ENCODE results near the gene UROD. TPM values are rescaled to one million over a fixed set of nuclear protein-coding genes. Genes with fewer than 3 reads are reported as not detected.

UROD gene
- total RNA-seq, 1 donor: 21.7 TPM

- Histone ChIP-seq H3K4me3 (ENCODE audit: low read length) (no peak overlapping the region), H3K27me3 (ENCODE audit: insufficient read depth, low read length) (no peaks in the 10 kb centered on the region), H3K4me1 (ENCODE audit: insufficient read depth, low read length) (peaks cover 34% of the 10 kb centered on the region), H3K9me3 (ENCODE audit: low read depth, low read length) (no peaks in the 10 kb centered on the region)
Observed at GRCh38 chr1:45014321-45015028, 2.4 kb downstream of the UROD start.

- Histone ChIP-seq H3K27me3 (ENCODE audit: insufficient read depth, low read length) (no peaks in the 10 kb centered on the region), H3K4me1 (ENCODE audit: insufficient read depth, low read length) (peaks cover 23% of the 10 kb centered on the region), H3K9me3 (ENCODE audit: low read depth, low read length) (no peaks in the 10 kb centered on the region), H3K4me3 (ENCODE audit: low read length) (no peak overlapping the region)
Observed at GRCh38 chr1:45015683-45016082, 3.6 kb downstream of the UROD start.

- Histone ChIP-seq H3K4me3 (ENCODE audit: low read length) (no peak overlapping the region), H3K4me1 (ENCODE audit: insufficient read depth, low read length) (peaks cover 22% of the 10 kb centered on the region), H3K27me3 (ENCODE audit: insufficient read depth, low read length) (no peaks in the 10 kb centered on the region), H3K9me3 (ENCODE audit: low read depth, low read length) (no peaks in the 10 kb centered on the region)
Observed at GRCh38 chr1:45016090-45016697, 4.1 kb downstream of the UROD start.

GRCh38 chr1:45016767-45017166 lies 4.7 kb downstream of the UROD start:
- Histone ChIP-seq H3K4me3 (ENCODE audit: low read length) (no peak overlapping the region), H3K4me1 (ENCODE audit: insufficient read depth, low read length) (peaks cover 16% of the 10 kb centered on the region), H3K9me3 (ENCODE audit: low read depth, low read length) (no peaks in the 10 kb centered on the region), H3K27me3 (ENCODE audit: insufficient read depth, low read length) (no peaks in the 10 kb centered on the region)

GRCh38 chr1:45018599-45019230 lies 6.7 kb downstream of the UROD start:
- Histone ChIP-seq H3K4me1 (ENCODE audit: insufficient read depth, low read length) (no peaks in the 10 kb centered on the region), H3K9me3 (ENCODE audit: low read depth, low read length) (no peaks in the 10 kb centered on the region), H3K27me3 (ENCODE audit: insufficient read depth, low read length) (no peaks in the 10 kb centered on the region)

GRCh38 chr1:45023663-45024062 lies 11.6 kb downstream of the UROD start:
- Histone ChIP-seq H3K4me3 (ENCODE audit: low read length) (no peak overlapping the region), H3K9me3 (ENCODE audit: low read depth, low read length) (no peaks in the 10 kb centered on the region), H3K27me3 (ENCODE audit: insufficient read depth, low read length) (no peaks in the 10 kb centered on the region), H3K4me1 (ENCODE audit: insufficient read depth, low read length) (no peaks in the 10 kb centered on the region)

More at GRCh38 chr1:45018599-45019230, 6.7 kb downstream of the UROD start:
- H3K4me3 ChIP-seq (ENCODE audit: low read length): no peak overlapping the region

GRCh38 chr1:45026446-45026845 lies 14.4 kb downstream of the UROD start:
- H3K27me3 ChIP-seq (ENCODE audit: insufficient read depth, low read length): no peaks in the 10 kb centered on the region
- no peaks in the 10 kb centered on the region for H3K9me3 ChIP-seq (ENCODE audit: low read depth, low read length)
- H3K4me3 ChIP-seq (ENCODE audit: low read length): no peak overlapping the region
- H3K4me1 ChIP-seq (ENCODE audit: insufficient read depth, low read length): no peaks in the 10 kb centered on the region

GRCh38 chr1:45032837-45033236 lies 20.8 kb downstream of the UROD start:
- H3K27me3 ChIP-seq (ENCODE audit: insufficient read depth, low read length): no peaks in the 10 kb centered on the region
- H3K4me3 ChIP-seq (ENCODE audit: low read length): no peak overlapping the region
- no peaks in the 10 kb centered on the region for H3K9me3 ChIP-seq (ENCODE audit: low read depth, low read length)
- H3K4me1 ChIP-seq (ENCODE audit: insufficient read depth, low read length): no peaks in the 10 kb centered on the region

GRCh38 chr1:45033356-45033755 lies 21.3 kb downstream of the UROD start:
- H3K9me3 ChIP-seq (ENCODE audit: low read depth, low read length): no peaks in the 10 kb centered on the region
- H3K4me3 ChIP-seq (ENCODE audit: low read length): no peak overlapping the region
- no peaks in the 10 kb centered on the region for H3K27me3 ChIP-seq (ENCODE audit: insufficient read depth, low read length)
- H3K4me1 ChIP-seq (ENCODE audit: insufficient read depth, low read length): no peaks in the 10 kb centered on the region

- Histone ChIP-seq H3K27me3 (ENCODE audit: insufficient read depth, low read length) (no peaks in the 10 kb centered on the region), H3K4me3 (ENCODE audit: low read length) (no peak overlapping the region), H3K9me3 (ENCODE audit: low read depth, low read length) (no peaks in the 10 kb centered on the region), H3K4me1 (ENCODE audit: insufficient read depth, low read length) (no peaks in the 10 kb centered on the region)
Observed at GRCh38 chr1:45035631-45036301, 23.7 kb downstream of the UROD start.

- Histone ChIP-seq H3K4me1 (ENCODE audit: insufficient read depth, low read length) (no peaks in the 10 kb centered on the region), H3K9me3 (ENCODE audit: low read depth, low read length) (no peaks in the 10 kb centered on the region), H3K27me3 (ENCODE audit: insufficient read depth, low read length) (no peaks in the 10 kb centered on the region), H3K4me3 (ENCODE audit: low read length) (no peak overlapping the region)
Observed at GRCh38 chr1:45037456-45037855, 25.4 kb downstream of the UROD start.

- no peak overlapping the region for H3K4me3 ChIP-seq (ENCODE audit: low read length)
- H3K9me3 ChIP-seq (ENCODE audit: low read depth, low read length): no peaks in the 10 kb centered on the region
- H3K4me1 ChIP-seq (ENCODE audit: insufficient read depth, low read length): no peaks in the 10 kb centered on the region
- H3K27me3 ChIP-seq (ENCODE audit: insufficient read depth, low read length): no peaks in the 10 kb centered on the region
Observed at GRCh38 chr1:45038240-45038639, 26.2 kb downstream of the UROD start.

GRCh38 chr1:45038661-45039364 lies 26.8 kb downstream of the UROD start:
- Histone ChIP-seq H3K4me3 (ENCODE audit: low read length) (no peak overlapping the region), H3K4me1 (ENCODE audit: insufficient read depth, low read length) (no peaks in the 10 kb centered on the region), H3K27me3 (ENCODE audit: insufficient read depth, low read length) (no peaks in the 10 kb centered on the region), H3K9me3 (ENCODE audit: low read depth, low read length) (no peaks in the 10 kb centered on the region)

- no peaks in the 10 kb centered on the region for H3K27me3 ChIP-seq (ENCODE audit: insufficient read depth, low read length)
- H3K4me1 ChIP-seq (ENCODE audit: insufficient read depth, low read length): no peaks in the 10 kb centered on the region
- H3K9me3 ChIP-seq (ENCODE audit: low read depth, low read length): no peaks in the 10 kb centered on the region
- no peak overlapping the region for H3K4me3 ChIP-seq (ENCODE audit: low read length)
Observed at GRCh38 chr1:45040297-45040696, 28.2 kb downstream of the UROD start.

GRCh38 chr1:45043094-45043493 lies 31.0 kb downstream of the UROD start:
- H3K4me1 ChIP-seq (ENCODE audit: insufficient read depth, low read length): no peaks in the 10 kb centered on the region
- no peaks in the 10 kb centered on the region for H3K9me3 ChIP-seq (ENCODE audit: low read depth, low read length)
- no peaks in the 10 kb centered on the region for H3K27me3 ChIP-seq (ENCODE audit: insufficient read depth, low read length)
- no peak overlapping the region for H3K4me3 ChIP-seq (ENCODE audit: low read length)

All from mononuclear cell (primary cell).